Ammon's horn (tissue), 1 donor: ENCODE data around the gene YPEL1.
"Not testable (repeated sequence)": the region's sequence is repeated elsewhere in the genome, so short reads cannot be mapped to it uniquely, and the experiment has no call there.

Experiments used
- DNase-seq: peaks from one replicate; pipeline ENCODE4 v3.0.0-alpha.2; 2016; ENCODE audit warnings: low spot score

YPEL1 gene

DNA sequence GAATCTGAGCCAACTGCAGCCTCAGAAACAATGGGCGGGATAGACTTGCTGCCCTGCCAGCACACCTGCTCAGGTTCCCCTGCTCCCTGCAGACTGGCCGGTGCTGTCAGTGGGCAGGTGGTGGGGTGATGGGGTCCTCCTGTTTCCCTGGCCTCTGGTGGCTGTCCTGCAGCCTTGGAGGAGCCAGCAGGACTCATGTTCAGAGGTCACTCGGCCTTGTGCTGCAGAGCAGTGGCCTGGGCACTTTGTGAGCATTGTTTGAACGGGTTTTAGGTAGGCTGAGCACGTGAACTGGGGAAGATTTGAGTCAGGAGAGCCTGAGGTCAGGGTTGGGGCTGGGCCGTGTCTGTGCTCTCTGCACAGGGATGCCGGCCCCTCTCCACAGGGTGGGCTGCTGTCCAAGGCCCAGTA lies 52.2 kb downstream of the YPEL1 start:
- no peak for DNase-seq

DNA sequence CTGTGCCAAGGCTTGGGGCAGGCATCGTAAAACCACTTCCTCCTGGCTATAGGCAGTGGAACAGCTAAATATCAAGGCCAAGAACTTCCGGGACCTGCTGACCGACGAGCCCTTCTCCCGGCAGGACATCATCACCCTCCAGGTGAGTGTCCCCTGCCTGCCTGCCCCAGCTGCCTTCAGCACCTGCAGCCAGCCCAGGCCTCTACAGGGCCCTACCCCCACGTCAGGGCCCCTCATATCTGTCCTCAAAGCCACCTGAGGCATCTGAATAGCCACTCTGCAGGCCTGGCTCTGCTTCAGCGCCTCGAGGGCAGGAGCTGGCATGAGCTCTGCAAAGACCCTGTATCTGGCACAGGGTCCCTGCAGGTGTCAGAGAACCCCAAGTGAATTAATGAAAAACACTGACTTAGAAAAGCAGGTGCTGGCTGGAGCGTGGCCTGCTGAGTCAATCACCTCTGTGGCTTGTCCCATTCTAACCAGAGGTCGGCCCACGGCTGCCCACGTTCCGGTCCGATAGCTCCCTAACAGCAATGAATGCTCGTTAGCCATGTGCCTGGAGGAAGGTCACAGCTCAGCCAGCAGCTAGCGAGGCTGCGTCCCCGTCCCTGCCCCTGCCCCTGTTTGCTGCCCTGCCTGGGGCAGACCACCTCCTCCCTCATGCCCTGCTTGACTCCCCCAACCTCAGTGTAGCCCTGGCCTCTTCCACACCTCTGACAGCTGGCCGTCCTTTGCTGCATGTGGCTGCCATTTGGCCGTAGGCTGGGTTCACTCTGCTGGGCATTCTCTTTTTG lies 53.0 kb downstream of the YPEL1 start:
- DNase-seq: no peak

DNA sequence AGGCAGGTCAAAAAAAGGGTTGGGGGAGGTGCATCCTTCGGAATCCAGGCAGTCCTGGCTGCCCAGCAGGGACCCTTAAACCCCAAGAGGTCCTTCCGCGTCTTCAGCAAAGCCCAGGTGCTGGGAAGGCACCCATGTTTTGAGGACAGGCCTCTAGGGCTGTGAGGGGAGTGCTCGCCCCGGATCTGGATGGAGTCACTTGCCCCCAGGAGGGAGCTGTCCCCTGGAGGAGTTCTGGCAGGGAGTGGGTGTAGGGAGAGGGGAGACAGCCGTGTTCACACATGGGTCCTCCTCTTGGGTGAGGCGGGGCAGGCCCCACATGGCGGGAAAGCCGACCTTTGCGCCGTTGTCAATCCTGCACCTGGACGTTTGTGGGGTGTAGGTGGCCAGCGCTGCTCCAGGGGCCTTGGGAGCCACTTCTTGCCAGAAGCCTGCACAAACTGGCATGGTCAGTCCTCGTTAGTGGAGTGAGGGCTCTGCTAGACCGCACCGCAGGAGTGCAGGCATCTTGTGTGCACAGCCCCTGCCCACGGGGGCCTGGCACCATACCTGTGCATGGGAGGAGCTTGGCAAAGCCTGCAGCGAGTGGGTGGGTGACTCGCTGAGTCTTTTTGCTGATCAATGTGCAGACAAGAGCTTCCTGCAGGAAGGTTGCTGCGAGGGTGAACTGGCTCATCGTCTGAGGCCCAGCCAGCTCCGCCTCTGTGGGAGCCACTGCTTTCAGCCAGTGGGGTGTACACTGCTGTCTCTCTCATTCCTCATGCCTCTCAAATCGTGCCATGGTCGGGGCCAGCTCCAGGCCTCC lies 53.8 kb downstream of the YPEL1 start:
- no peak for DNase-seq

DNA sequence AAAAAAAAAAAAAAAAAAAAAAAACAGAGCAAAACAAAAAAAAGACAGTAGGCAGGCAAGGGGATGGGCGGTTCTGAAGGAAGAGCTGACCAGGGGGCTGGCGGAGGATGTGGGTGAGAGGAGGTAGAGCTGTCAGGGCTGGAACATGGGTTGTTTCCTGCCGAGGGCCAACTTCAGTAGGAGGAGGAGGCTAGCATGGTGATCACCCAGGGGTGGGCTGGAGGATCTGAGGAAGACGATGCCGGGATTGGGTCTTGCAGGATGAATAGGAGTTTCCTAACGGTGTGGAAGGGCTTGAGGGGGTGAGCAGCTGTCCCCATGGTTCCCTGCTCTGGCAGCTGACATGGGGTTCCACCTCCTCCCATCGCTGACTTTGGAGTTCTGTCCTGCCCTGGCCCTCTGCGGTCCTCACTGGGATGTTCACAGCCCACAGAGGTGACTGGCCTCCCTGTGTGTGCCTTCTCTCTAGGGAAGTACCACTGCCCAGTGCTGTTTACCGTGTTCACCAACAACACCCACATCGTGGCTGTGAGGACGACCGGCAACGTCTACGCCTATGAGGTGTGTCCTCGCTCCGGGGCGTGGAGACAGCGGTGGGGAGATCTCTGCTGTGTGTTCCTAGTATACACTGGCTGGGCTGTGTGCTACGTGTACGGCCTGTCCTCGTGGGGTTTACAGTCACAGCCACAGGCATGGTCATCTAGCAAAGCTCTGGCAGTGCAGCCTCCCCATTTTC lies 54.6 kb downstream of the YPEL1 start:
- no peak for DNase-seq

DNA sequence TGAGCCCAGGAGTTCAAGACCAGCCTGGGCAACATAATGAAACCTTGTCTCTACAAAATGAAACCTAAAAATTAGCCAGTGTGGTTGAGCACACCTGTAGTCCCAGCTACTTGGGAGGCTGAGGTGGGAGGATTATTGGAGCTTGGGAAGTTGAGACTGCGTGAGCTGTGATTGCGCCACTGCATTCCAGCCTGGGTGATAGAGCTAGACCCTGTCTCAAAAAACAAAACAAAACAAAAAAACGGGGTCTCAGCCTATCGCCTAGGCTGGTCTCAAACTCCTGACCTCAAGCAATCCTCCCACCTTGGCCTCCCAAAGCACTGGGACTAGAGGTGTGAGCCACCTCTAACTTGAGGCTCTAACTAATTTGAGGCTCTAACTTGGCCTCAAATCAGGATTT lies 56.2 kb downstream of the YPEL1 start:
- DNase-seq: no peak

DNA sequence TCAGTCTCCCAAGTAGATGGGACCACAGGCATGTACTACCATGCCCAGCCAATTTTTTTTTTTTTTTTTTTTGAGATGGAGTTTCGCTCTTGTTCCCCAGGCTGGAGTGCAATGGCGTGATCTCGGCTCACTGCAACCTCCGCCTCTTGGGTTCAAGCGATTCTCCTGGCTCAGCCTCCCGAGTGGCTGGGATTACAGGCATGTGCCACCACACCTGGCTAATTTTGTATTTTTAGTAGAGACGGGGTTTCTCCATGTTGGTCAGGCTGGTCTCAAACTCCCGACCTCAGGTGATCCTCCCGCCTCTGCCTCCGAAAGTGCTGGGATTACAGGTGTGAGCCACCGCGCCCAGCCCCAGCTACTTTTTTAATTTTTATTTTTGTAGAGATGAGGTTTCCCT lies 56.8 kb downstream of the YPEL1 start:
- not testable (repeated sequence) for DNase-seq

DNA sequence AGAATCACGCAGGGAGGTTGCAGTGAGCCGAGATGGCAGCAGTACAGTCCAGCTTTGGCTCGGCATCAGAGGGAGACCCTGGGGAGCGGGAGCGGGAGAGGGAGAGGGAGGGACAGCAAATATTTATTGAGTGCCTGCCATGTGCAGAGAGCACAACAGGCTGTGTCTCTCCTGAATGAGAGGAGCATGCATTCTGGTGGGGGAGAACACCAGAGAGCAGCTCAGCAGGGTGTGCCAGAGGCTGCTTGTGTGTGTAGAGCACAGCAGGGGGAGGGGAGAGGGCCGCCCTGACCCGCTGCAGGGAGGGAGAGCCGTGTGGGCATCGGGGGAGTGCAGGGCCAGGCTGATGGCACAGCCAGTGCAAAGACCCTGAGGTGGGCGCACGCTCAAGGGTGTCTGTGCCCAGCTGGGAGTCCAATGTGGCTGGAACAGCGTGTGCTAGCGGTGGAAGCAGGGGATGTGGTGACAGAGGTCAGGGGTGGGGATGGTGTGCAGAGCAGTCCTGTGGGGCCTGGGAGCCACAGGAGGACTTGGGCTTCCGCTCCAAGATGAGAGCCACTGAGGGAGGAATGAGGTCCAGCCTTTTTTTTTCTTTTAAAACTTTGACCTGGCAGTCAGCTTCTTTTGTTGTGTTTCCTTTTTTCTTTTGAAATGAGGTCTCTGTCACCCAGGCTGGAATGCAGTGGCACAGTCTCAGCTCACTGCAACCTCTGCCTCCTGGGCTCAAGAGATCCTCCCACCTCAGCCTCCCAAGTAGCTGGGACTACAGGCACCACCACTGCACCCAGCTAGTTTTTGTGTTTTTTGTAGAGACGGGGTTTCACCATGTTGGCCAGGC lies 57.8 kb downstream of the YPEL1 start:
- DNase-seq: no peak

DNA sequence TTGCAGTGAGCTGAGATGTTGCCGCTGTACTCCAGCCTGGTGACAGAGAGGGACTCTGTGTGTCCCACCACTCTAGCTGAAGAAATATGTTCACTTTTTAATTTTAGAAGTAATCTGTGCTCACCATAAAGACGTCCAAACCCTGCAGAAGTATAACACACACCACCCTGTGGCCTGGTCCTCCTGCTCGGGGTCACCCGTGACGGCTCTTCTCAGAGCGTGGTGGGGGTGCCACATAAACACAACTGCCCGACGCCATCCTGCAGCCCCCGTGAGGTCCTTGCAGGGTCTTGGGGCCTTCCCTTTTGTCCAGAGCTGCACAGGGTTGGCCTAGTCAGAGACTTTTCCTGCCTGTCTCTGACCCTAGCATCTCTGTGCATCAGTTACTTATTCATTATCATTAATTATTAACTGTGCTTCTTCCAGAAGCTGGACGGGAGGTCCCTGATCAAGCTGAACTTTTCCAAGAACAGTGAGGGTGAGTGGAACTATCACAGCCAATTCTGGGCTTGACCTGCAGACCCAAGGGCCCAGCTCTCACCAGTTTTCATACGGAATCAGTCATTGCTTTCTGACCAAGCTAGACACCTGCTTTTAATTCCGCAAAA lies 60.9 kb downstream of the YPEL1 start:
- DNase-seq: no peak

DNA sequence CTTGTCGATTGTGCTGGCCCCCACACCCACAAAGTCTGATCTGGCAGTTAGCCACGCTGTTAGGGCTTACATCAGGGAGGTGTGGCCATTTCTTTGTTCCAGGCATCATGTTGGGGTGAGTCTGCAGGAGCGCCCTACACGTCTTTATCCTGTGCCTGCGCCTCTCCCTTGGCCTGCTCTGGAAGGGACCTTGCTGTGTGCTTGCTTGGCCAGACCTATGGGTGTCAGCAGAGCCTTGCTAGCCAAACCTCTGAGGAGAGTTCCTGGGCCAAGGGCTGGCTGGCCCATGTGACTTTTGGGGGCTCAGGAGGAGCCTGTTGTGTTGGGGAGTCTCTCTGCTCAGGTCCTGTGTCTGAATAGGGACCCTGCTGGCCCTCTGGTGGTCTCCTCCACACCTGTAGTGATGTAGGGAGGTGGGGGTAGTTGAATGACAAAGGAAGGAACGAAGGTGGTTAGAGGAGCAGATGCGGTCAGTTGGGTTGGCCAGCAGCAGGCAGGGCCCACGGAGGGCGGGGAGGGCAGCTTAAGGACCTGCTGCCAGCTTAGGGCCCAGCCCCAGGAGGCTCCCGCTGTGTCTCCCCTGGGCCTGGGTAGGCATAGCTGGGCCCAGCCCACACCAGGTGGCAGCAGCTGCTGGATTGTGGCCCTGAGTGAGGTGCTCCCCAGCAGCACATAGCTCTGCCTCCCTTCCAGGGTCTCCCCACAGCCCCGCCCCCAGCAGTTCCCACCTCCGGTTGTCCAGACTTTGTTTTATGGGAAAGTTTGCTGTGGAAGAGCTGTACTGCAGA lies 61.9 kb downstream of the YPEL1 start:
- no peak for DNase-seq

DNA sequence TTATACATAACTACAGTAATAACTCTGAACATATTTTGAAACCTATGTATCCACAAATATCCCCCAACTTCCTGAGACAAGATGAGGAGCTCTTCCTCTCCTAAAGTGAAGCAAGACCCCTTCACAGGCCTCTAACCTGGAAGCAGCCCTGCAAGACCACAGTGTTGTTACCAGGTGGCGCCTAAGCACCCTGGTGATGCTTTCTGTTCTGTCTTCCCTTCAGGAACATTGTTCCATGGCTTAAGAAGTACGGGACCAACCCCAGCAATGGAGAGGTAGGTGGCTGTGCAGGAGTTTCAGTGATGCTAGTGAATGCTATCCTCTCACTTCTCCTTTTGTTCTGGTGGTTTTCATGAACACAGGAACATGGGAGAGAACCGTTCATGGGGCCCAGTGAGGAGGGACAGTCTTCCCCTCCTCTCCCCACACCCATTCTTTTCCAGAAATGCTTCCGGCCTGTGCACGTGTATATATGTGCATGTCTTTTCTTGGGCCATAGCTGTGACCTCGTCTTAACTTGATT lies 63.4 kb downstream of the YPEL1 start:
- no peak for DNase-seq

DNA sequence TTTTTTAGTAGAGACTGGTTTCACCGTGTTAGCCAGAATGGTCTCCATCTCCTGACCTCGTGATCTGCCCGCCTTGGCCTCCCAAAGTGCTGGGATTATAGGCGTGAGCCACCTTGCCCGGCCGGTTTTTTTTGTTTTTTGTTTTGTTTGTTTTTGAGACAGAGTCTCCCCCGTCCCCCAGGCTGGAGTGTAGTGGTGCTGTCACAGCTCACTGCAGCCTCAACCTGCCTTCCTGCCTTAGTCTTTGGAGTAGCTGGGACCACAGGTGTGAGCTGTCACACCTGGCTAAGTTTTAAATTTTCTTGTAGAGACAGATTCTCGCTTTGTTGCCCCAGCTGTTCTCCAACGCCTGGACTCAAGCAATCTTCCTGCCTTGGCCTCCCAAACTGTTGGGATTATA lies 66.6 kb downstream of the YPEL1 start:
- no peak for DNase-seq

DNA sequence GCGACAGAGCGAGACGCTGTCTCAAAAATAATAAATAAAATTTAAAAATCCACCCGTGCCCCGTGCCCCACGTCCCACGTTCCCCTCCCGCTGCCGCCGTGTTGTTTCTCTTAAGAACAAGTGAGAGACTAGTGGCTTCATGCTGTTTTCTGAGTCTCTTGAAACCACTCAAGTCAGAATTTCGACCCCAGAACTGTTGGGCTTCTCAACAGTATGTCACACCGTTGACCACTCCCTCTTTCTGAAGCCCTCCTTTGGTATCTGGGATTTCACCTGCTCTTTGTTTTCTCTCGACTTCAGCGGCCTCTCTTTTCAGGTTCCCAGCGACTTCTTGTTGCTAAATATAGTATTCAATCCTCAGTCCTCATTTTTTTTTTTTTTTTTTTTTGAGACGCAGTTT lies 68.8 kb downstream of the YPEL1 start:
- no peak for DNase-seq

DNA sequence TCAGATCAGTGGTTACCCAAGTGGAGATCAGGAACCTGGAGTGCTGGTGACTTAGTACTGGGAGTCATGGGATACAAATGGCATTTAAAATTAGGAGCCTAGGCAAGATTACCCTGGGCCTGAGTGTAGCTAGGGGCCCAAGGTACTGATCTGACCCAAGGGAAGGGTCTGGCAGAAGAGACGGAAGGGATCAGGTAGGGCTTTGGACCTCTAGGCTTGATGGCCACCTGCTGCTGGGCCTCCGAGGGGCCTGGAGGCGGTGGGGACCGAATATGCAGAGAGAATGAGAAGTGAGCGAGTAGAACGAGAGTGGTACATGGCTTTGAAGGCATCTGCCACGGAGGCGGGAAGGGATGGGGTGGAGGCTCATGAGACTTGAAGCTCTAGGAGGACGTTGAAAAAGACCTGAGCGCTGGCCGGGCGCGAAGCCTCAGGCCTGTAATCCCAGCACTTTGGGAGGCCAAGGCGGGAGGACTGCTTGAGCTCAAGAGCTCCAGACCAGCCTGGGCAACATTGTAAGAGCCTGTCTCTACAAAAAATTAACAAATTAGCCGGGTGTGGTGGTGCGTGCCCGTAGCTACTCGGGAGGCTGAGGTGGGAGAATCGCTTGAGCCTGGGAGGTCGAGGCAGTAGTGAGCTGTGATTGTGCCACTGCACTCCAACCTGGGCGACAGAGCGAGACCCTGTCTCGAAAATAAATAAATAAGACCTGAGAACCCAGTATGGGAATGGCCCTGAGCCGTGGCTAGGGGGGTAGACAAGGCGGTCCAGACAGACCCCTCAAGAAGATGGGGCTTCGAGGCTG lies 70.3 kb downstream of the YPEL1 start:
- DNase-seq: no peak

DNA sequence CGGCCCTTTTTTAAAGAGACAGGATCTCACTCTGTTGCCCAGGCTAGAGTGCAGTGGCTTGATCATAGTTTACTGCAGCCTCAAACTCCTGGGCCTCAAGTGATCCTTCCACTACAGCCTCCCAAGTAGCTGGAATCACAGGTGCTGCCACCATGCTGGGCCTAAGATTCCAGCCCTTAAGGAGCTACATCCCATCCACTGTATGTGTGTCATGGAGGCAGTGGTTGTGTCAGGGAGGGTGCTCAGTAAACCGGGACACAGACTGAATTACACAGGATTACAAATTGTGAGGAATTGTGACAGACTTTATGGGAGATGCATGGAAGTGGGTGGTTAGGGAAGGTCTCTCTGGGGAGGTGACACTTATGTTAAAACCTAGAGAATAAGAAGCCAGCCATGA lies 71.9 kb downstream of the YPEL1 start:
- no peak for DNase-seq

DNA sequence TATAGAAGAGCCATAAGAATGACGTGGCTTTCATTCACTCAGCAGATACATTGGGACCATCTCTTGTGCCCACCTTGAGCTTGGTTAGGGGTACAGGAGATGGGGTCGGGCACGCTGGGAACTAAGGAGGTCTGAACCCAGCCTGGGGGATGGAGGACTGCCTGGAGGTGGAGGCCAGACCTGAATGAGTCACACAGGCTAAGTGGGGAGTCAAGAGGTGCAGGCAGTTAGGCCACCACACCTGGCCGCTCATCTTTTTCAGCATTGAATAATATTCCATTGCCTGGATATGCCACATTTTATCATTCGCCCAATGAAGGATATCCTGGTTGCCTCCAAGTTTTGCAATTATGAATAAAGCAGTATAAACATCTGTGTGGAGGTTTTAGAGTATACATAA lies 73.6 kb downstream of the YPEL1 start:
- DNase-seq: no peak

DNA sequence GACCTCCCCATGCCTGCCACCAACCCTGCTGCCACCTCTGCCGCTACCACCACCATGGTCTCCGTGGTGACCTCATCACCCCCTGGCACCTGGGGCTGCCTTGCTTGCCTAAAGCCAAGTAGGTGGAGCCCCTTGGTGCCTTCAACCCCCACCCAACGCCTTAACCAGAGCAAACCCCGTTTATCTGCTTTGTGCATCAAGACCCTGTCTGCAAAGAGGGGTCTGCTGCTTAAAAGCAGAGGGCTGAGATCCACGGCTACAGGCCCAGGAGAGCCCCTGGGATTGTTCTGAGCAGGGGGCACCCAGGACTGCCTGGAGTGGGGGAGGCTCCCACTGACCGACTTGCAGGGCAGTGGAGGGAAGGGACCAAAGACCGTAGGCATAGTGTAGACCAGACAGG lies 74.7 kb downstream of the YPEL1 start:
- no peak for DNase-seq

DNA sequence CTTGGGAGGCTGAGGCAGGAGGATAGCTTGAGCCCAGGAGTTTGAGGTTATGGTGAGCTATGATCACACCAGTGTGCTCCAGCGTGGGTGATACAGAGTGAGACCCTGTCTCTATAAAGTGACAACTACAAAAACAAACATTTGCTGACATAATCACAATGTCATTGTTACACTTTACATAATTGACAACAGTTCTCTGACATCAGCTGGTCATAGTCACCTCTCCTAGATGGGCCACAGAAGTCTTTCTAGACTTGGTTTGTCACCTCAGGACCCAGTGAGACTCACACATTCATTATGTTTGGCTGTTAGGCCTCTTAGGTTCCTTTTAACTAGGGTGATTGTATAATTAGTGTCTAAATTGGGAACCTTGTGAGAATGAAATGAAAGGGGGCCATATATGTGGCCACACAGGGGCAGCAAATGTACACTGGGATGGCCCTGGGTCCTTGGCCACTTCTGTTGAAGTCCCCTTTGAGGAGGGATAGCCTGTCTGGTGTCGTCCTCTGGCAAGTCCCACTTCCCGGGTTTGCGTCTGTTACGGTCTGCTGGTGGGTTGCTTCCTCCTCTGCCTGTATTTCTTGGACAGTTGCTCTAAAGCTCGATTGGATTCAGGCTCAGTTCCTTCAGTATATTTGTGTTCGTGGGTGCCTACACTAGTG lies 75.6 kb downstream of the YPEL1 start:
- no peak for DNase-seq

DNA sequence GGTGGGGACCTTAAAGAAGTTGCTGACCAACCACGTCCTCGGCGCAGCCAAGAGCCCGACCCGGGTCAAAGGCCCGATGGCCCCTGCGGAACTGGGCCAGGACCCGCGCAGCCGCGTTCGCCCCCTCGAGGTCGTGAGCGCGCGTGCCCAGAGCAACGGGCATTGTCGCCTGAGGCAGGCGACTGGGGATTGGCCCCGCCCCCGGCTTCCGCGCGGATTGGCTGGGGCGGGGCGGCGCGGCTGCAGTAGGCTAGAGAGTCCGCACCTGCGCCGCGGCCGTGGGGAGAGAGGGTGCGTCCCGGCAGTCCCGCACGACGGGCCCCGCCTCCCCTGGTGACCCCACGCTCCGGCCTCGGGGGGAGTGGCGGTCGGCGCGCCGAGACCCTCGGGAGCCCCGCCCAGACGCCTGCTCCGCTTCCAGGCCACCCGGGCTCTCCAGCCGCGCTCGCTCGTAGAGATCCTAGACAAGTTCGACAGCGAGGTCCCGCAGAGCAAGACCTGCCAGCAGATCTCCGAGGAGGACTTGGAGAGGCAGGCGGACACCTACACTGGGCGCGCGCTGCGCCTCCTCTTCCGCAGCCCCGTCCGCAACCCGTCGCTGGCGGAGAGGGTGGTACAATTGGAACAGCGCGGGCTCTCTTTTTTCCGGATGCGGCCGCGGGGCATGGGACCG lies 78.1 kb downstream of the YPEL1 start:
- DNase-seq: no peak

DNA sequence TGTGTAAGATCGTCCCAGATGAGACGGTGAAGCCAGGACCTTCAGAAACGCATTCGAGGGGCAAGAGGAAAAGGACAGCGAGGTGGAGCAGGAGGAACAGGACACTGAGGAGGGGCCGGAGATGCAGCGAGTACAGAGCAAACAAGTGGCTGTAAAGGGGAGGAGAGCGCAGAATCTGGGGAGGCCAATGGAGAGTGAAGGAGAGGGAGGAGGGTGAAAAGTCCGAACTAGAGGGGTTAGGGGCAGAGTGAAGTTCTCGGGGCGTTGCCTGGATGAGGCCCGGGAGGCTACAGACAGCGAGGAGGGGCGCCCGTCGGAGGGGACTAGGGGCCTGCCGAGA lies 78.6 kb downstream of the YPEL1 start:
- DNase-seq: no peak
